BLaER1 treated with 17β-estradiol and CSF1 and Interleukin-3, amounts not matched to agents 10 nM and 100 nM (cell line): ENCODE measurements around the gene INSRR.

Experiments used
- H3K27ac ChIP-seq, 11 experiments: shearing (Covaris generic); formaldehyde crosslinking; 2 replicates each; pipeline ENCODE4 v1.8.1; 2022
- H3K27me3 ChIP-seq, 11 experiments: shearing (Covaris generic); formaldehyde crosslinking; 2 replicates each; pipeline ENCODE4 v1.8.1; 2022
- H3K36me3 ChIP-seq, 11 experiments: shearing (Covaris generic); formaldehyde crosslinking; 2 replicates each; pipeline ENCODE4 v1.8.1; 2022
- H3K4me1 ChIP-seq, 10 experiments: shearing (Covaris generic); formaldehyde crosslinking; 2 replicates each; pipeline ENCODE4 v1.8.1; 2022
- H3K4me2 ChIP-seq, 11 experiments: shearing (Covaris generic); formaldehyde crosslinking; 2 replicates each; pipeline ENCODE4 v1.8.1; 2022
- H3K4me3 ChIP-seq, 10 experiments: shearing (Covaris generic); formaldehyde crosslinking; 2 replicates each; pipeline ENCODE4 v1.8.1; 2022
- H3K9ac ChIP-seq, 11 experiments: shearing (Covaris generic); formaldehyde crosslinking; 2 replicates each; pipeline ENCODE4 v1.8.1; 2022
- H3K9me3 ChIP-seq, 11 experiments: shearing (Covaris generic); formaldehyde crosslinking; replicated peaks in 1 of 11; 2 replicates each; pipeline ENCODE4 v1.8.1; 2022
- H4K20me1 ChIP-seq, 11 experiments: shearing (Covaris generic); formaldehyde crosslinking; 2 replicates each; pipeline ENCODE4 v1.8.1; 2022
- Cebpa-rat ChIP-seq, 11 experiments: shearing (Covaris generic); IDR thresholded peaks; 2 replicates each; pipeline ENCODE4 v1.8.1; 2022

INSRR gene

DNA sequence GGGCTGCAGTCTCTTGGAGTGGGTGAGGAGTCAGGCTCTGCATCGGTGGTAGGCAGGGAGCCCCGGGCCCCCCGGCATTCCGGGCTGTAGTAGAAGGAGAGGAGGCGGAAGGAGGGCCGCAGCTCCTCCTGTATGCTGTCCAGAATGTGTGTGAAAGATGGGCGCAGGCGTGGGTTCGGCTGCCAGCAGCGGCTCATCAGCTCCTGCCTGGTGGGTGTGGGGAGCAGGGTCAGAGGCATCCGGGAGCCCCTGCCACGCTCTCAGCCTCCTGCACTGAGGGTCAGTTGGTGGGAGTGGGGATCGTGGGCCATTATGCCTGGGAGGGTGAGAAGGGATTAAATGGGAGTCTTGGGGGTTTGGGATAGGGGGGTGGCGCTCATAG, 18.0 kb downstream of the INSRR start:
- H3K4me1 ChIP-seq, result peaks cover 5 to 13% (median 9%) of the 10 kb centered on the region in 10 experiments; a peak in 15 of 20 replicates
- peaks cover 0 to 5% (median 0%) of the 10 kb centered on the region in 11 experiments; a peak in 1 of 22 replicates for H3K27me3 ChIP-seq
- no peaks in the 10 kb centered on the region for H3K9me3 ChIP-seq
- no peaks in the 10 kb centered on the region for H3K36me3 ChIP-seq
- TF ChIP-seq Cebpa-rat (IDR thresholded peaks at IDR 0.05), result no peak
- H3K4me2 ChIP-seq, result no peak overlapping the region
- no peaks in the 10 kb centered on the region; a peak in 1 of 22 replicates for H4K20me1 ChIP-seq
- H3K9ac ChIP-seq, result no peak overlapping the region
- H3K27ac ChIP-seq, result no peak overlapping the region
- no peak overlapping the region for H3K4me3 ChIP-seq

DNA sequence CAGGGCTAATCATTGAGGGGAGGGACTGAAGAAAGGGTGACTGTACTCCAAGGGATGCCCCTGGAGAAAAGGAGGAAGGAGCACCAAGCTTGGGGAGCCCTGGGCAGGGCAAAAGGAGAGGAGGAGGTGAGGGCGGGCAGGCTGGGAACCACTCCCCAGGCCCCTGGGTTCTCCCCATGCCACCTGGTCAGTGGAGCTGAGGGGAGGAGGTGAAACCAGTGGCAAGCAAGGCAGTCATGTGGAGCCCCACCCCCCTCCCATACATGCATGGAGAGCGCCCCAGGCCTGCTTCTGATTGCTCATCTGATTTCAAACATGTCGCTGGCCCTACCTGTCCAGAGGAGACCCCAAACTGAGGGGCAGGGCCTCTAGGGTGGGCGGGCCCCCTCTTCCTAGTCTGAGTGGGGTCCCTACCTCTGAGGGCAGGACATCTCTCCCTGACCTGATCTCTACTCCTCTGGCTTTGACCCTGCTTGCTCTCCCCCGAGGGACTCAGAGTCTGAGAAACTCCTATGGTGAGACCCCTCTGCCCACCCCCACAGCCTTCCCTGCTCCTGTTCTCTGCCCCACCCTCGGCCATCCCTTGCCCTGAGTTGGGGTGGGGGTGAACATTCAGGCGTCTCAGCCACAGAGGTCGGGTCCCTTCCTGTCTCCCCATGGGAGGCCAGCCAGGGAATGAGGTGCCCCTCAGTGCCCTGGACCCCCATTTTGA, 18.6 kb downstream of the INSRR start:
- peaks cover 0 to 5% (median 0%) of the 10 kb centered on the region in 11 experiments; a peak in 1 of 22 replicates for H3K27me3 ChIP-seq
- no peak overlapping the region for H3K4me3 ChIP-seq
- H3K4me1 ChIP-seq, result peaks cover 5 to 13% (median 9%) of the 10 kb centered on the region in 10 experiments; a peak in 15 of 20 replicates
- no peak overlapping the region for H3K9ac ChIP-seq
- no peaks in the 10 kb centered on the region for H3K9me3 ChIP-seq
- no peaks in the 10 kb centered on the region for H3K36me3 ChIP-seq
- H3K27ac ChIP-seq, result no peak overlapping the region
- no peak overlapping the region for H3K4me2 ChIP-seq
- H4K20me1 ChIP-seq, result no peaks in the 10 kb centered on the region; a peak in 1 of 22 replicates
- TF ChIP-seq Cebpa-rat (IDR thresholded peaks at IDR 0.05), result no peak

DNA sequence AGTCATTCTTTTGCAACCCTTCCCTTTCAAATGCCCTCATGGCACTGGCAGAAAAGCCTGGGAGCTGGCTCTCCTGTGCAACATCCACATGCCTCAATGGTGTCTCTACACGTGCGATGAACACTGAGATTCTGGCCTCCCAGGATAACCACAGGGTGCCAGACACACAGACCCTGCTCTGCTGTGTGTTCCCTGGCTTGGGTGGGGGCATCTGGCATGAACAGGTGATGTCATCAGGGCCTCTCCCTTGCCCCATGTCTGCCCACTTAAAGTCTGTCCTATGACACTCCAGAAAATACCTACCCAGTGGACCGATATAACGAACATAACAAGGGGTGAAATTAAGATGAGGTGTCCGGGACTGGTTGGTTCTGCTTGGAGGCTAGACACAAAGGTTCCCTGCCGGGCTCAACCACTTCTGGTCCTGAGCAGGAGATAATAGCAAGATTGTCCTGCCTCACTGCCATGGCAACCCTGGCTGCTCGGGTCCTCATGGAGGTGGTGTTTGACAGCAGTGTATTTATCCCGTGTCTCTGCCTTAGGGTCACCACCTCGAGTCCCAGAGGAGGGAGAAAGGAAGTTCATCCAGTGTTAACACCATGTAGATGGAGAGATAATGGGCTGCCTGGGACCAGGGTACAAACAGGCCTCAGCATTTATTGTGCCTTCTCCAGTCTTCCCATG, 19.3 kb downstream of the INSRR start:
- TF ChIP-seq Cebpa-rat (IDR thresholded peaks at IDR 0.05), result no peak
- peaks cover 5 to 13% (median 9%) of the 10 kb centered on the region in 10 experiments; a peak in 15 of 20 replicates for H3K4me1 ChIP-seq
- no peaks in the 10 kb centered on the region; a peak in 1 of 22 replicates for H4K20me1 ChIP-seq
- H3K9me3 ChIP-seq, result no peaks in the 10 kb centered on the region
- no peak overlapping the region for H3K27ac ChIP-seq
- no peak overlapping the region for H3K4me3 ChIP-seq
- no peaks in the 10 kb centered on the region for H3K36me3 ChIP-seq
- peak overlapping the region in 10 of 11 experiments; percentile 11 to 64 (median 54); a peak in 19 of 22 replicates for H3K4me2 ChIP-seq
- H3K9ac ChIP-seq, result no peak overlapping the region
- peaks cover 0 to 4% (median 0%) of the 10 kb centered on the region in 11 experiments; a peak in 1 of 22 replicates for H3K27me3 ChIP-seq

DNA sequence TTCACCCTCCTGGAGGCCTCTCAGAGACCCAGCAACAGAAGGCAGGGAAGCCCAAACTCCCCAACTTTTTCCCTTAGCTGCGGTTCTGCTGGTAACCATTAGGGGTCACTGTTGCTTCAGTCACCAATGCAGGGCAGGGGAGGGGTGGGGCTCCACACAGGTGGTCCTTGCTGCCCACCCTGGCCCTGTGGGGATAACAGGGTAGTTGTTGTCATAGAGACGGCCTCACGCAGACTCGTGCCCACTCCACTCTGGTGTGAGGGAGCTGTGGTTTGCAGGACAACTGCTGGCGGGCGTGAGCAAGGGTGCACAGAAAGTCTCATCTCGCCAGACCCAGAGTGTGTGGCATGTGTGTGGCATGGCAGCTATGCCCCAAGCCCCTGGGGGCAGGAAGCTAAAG, 19.9 kb downstream of the INSRR start:
- Histone ChIP-seq H3K9ac (no peak overlapping the region; a peak in 1 of 22 replicates), H3K4me3 (no peak overlapping the region), H3K9me3 (no peaks in the 10 kb centered on the region), H3K27me3 (peaks cover 0 to 4% (median 0%) of the 10 kb centered on the region in 11 experiments; a peak in 1 of 22 replicates), H4K20me1 (no peaks in the 10 kb centered on the region; a peak in 1 of 22 replicates), H3K4me1 (peaks cover 5 to 13% (median 9%) of the 10 kb centered on the region in 10 experiments; a peak in 15 of 20 replicates), H3K27ac (no peak overlapping the region), H3K4me2 (peak overlapping the region in 10 of 11 experiments; percentile 11 to 64 (median 54); a peak in 19 of 22 replicates), H3K36me3 (no peaks in the 10 kb centered on the region)
- TF ChIP-seq Cebpa-rat (IDR thresholded peaks at IDR 0.05), result no peak

DNA sequence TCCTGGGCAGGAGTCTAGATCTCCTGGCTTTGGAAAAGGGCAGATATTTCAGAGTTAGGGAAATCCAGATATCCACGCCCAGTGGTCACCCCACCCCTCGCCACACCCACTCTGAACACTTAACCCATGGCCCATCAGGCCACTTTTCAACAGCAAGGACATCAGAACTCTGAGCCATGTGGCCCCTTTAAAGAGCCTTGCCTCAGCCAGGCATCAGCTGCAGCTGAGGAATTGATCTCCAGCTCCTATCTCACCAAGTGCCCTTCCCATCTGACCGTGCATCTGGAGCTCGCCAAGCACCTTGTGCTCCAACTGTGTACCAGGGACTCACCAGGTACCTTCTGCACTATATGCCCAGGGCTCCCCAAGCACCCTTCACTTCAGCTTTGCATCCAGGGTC, 22.0 kb downstream of the INSRR start:
- Histone ChIP-seq H3K4me1 (peaks cover 0 to 13% (median 9%) of the 10 kb centered on the region in 10 experiments; a peak in 13 of 20 replicates), H3K27me3 (peaks cover 0 to 4% (median 0%) of the 10 kb centered on the region in 11 experiments; a peak in 1 of 22 replicates), H3K36me3 (no peaks in the 10 kb centered on the region), H3K9ac (no peak overlapping the region), H3K4me3 (no peak overlapping the region), H3K4me2 (no peak overlapping the region), H4K20me1 (peaks cover 0 to 4% (median 0%) of the 10 kb centered on the region in 11 experiments; a peak in 1 of 22 replicates), H3K27ac (no peak overlapping the region), H3K9me3 (no peaks in the 10 kb centered on the region)
- no peak for TF ChIP-seq Cebpa-rat (IDR thresholded peaks at IDR 0.05)

DNA sequence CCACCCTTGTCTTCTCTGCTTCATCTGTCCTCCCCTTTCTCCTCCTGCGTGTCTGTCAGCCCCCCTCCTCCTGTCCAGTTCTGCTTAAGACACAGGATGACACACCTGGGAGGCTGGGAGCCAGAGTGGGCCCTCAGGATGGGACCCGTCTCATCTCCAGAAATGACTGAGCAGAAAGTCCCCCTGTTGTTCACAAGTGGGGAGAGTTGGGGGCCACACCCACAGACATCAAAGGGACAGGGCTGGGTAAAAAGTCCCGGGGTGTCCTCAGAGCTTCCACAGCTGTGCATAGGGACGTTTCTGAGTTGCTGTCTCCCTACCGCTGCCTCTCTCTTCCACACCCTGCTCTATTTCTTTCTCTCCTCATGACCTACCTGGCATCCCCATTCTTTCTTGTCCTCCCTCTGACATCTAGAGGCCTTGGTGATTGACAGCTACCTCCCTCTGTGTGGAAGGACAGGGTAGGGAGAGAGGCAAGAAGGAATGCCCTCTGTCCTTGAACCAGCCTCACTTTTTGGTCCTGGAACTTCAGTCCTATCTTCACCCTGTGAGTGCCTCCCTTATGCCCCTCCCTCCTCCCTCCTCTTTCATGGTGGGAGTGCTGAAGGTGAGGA, 22.8 kb downstream of the INSRR start:
- H3K4me2 ChIP-seq, result no peak overlapping the region

DNA sequence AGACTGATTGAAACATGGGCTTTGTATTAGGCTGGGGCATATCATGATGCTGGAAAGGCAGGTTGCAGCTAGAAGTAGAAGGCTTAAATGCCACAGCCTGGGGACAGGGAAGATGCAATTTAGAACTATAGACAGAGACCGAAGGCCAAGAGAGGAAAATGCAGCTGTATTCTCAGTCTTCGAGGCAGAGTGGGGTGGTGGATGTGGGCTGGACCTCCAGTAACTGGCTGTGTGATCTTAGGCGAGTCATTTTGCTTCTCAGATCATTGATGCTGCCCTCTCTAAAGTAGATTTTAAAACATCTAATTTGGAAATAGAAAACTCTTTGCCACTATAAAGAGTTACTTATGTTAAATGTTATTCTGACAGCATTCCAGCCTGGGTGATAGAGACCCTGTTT, 24.6 kb downstream of the INSRR start:
- no peaks in the 10 kb centered on the region for H3K36me3 ChIP-seq
- H3K4me3 ChIP-seq, result no peak overlapping the region
- H3K4me2 ChIP-seq, result no peak overlapping the region
- H3K9ac ChIP-seq, result no peak overlapping the region
- H3K4me1 ChIP-seq, result peaks cover 1 to 10% (median 8%) of the 10 kb centered on the region in 10 experiments
- H3K9me3 ChIP-seq, result no peaks in the 10 kb centered on the region
- H3K27ac ChIP-seq, result no peak overlapping the region
- peaks cover 0 to 4% (median 0%) of the 10 kb centered on the region in 11 experiments; a peak in 1 of 22 replicates for H3K27me3 ChIP-seq
- no peak for TF ChIP-seq Cebpa-rat (IDR thresholded peaks at IDR 0.05)
- peaks cover 0 to 4% (median 0%) of the 10 kb centered on the region in 11 experiments; a peak in 1 of 22 replicates for H4K20me1 ChIP-seq

More for the DNA sequence above, 22.8 kb downstream of the INSRR start:
- H3K9me3 ChIP-seq, result no peaks in the 10 kb centered on the region
- H3K4me3 ChIP-seq, result no peak overlapping the region
- no peaks in the 10 kb centered on the region for H3K36me3 ChIP-seq
- peaks cover 0 to 4% (median 0%) of the 10 kb centered on the region in 11 experiments; a peak in 1 of 22 replicates for H3K27me3 ChIP-seq
- TF ChIP-seq Cebpa-rat (IDR thresholded peaks at IDR 0.05), result no peak
- H3K9ac ChIP-seq, result no peak overlapping the region
- H3K4me1 ChIP-seq, result peaks cover 0 to 13% (median 9%) of the 10 kb centered on the region in 10 experiments; a peak in 13 of 20 replicates
- peaks cover 0 to 4% (median 0%) of the 10 kb centered on the region in 11 experiments; a peak in 1 of 22 replicates for H4K20me1 ChIP-seq
- H3K27ac ChIP-seq, result no peak overlapping the region

DNA sequence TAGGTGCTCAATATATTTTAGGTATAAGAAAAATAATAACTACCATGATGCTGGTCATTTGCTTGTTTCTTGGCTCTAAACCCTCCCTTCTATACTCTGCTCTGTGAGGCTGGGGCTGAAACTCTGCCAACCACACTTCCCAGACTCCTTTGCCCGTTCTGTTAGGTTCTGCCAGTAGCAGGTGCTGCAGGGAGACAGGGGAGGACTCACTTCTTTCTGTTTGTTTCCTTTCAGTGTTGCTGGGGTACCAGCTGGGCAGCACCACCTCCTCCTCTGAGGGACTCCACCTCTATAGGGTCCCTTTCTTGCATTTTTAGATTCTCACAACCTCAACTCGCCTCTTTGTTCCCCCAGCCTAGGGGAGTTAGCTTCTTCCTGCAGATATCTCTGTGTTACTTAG, 25.3 kb downstream of the INSRR start:
- H4K20me1 ChIP-seq, result peaks cover 0 to 4% (median 0%) of the 10 kb centered on the region in 11 experiments; a peak in 1 of 22 replicates
- no peak overlapping the region for H3K4me2 ChIP-seq
- H3K36me3 ChIP-seq, result no peaks in the 10 kb centered on the region
- H3K27me3 ChIP-seq, result peaks cover 0 to 4% (median 0%) of the 10 kb centered on the region in 11 experiments; a peak in 1 of 22 replicates
- no peak overlapping the region for H3K4me3 ChIP-seq
- H3K9ac ChIP-seq, result no peak overlapping the region
- H3K9me3 ChIP-seq, result no peaks in the 10 kb centered on the region
- peaks cover 7 to 12% (median 10%) of the 10 kb centered on the region in 10 experiments for H3K4me1 ChIP-seq
- TF ChIP-seq Cebpa-rat (IDR thresholded peaks at IDR 0.05), result no peak
- H3K27ac ChIP-seq, result no peak overlapping the region
